Measurements from ENCODE around the gene ZSWIM5.

GRCh38 chr1:45225598-45225997, 19.2 kb upstream of the ZSWIM5 start:
- TF ChIP-seq CTCF (conservative IDR thresholded peaks at IDR 0.05; ENCODE audit: low read depth, low read length) (no peak), EZH2phosphoT487 (IDR thresholded peaks at IDR 0.05; ENCODE audit: borderline replicate concordance, low read length) (no peak), EZH2 (IDR thresholded peaks at IDR 0.05; ENCODE audit: low read length, unreplicated experiment) (no peak)

Measured in PC-3 (cell line).